LNCaP clone FGC (cell line): ENCODE data around the gene WNT7B.

Experiments used
- DNase-seq: peaks from one replicate; pipeline ENCODE4 v3.0.0-alpha.2; 2011; ENCODE audit warnings: low read depth
- H3K4me3 ChIP-seq: 2 replicates; pipeline ENCODE4 v1.5.1; 2011; ENCODE audit warnings: mild to moderate bottlenecking, low read depth, low read length, control low read depth
- TF ChIP-seq, protein P1 (sequence below): IDR thresholded peaks from 2 replicates; pipeline ENCODE4 v1.5.1; 2012; ENCODE audit warnings: mild to moderate bottlenecking; ENCODE audit not compliant: control insufficient read depth, insufficient read depth; ENCODE audit errors: extremely low read depth

WNT7B gene

GRCh38 chr22:46012182-46012880 lies 35.4 kb upstream of the WNT7B start:
- TF ChIP-seq, protein P1, sequence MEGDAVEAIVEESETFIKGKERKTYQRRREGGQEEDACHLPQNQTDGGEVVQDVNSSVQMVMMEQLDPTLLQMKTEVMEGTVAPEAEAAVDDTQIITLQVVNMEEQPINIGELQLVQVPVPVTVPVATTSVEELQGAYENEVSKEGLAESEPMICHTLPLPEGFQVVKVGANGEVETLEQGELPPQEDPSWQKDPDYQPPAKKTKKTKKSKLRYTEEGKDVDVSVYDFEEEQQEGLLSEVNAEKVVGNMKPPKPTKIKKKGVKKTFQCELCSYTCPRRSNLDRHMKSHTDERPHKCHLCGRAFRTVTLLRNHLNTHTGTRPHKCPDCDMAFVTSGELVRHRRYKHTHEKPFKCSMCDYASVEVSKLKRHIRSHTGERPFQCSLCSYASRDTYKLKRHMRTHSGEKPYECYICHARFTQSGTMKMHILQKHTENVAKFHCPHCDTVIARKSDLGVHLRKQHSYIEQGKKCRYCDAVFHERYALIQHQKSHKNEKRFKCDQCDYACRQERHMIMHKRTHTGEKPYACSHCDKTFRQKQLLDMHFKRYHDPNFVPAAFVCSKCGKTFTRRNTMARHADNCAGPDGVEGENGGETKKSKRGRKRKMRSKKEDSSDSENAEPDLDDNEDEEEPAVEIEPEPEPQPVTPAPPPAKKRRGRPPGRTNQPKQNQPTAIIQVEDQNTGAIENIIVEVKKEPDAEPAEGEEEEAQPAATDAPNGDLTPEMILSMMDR = no peak
- DNase-seq = no peak

GRCh38 chr22:46011627-46012181 lies 34.7 kb upstream of the WNT7B start:
- TF ChIP-seq, protein P1 = no peak
- no peak overlapping the region for H3K4me3 ChIP-seq
- no peak for DNase-seq

More at GRCh38 chr22:46012182-46012880, 35.4 kb upstream of the WNT7B start:
- H3K4me3 ChIP-seq = no peak overlapping the region

DNA sequence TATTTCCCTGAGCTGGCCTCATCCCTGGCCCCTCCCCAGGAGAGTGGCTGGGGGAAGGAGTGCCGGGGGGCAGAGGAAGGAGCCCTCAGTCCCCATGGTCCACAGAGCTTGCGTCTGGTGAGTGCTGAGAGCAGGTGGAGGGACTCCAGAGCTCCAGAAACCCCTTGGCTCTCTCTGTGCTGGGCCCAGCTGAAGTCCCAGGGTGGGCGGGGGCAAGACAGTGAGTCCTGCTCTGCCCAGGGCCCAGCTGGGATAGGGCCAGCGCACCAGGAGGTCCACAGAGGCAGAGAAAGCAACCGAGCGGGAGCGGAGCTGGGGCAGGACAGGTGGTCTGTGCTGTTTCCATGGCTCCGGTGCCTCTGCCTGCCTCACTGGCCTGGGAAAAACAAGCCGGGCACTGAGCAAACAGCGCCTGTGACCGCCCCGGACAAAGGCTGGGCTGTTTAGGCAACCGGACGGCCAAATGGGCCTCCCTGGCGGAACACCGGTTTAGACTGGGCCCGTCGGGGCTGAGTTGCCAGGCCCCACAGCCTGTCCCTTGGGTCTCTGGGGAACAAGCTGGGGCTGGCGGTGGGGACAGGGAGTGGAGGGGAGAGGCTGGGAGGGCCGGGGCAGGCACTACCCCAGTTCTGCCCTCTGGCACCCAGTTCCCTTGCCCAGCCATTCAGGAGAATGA lies 34.1 kb upstream of the WNT7B start:
- no peak for DNase-seq
- H3K4me3 ChIP-seq = no peak overlapping the region
- TF ChIP-seq, protein P1 = no peak

DNA sequence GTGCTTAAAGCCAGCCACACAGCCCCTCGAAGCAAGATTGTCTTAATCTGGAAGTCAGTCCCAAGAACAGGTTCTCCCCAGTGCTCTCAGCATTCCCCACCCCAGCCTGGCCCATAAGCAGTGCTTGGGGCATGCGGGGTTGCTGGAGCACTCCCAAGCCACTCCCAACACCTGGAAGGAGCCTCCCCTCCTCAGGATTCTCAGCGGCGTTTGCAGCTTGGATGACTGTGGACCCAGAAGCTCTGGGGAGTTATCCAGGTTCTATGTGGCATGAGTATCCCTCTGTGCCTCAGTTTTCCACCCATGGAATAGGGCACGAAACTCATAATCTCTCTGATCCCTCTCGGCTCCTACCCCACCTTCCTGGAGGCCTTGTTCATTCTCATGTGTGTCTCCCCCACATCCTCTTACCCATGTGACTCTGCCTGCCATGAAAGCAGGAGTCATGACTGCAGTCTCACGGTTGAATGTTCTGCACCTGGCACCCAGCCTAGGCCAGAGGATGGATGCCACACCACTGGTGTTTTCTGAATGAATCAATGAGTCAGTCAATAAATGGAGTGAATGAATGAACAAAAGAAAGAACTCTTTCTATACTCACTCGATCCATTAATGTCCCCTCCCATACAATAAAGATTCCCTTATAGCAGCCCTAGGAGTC lies 33.4 kb upstream of the WNT7B start:
- TF ChIP-seq, protein P1 = no peak
- no peak for DNase-seq
- no peak overlapping the region for H3K4me3 ChIP-seq

DNA sequence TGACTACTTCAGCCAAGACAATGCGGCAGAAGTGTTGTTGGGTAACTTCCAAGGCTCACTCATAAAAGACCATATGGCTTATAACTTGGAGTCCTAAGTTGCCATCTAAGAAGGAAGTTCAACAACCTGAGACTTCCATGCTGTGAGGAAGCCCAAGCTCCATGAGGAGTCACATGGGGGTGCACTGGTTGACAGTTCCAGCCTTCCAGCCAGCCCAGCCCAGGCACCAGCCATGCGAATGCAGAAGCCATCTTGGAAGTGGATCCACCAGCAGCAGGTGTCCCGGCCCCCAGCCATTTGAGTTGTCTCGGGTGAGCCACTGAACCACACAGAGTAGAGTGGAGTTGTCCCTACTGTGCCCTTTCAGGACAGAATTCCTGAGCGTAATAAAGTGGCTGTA lies 32.8 kb upstream of the WNT7B start:
- no peak for DNase-seq
- TF ChIP-seq, protein P1 = no peak
- H3K4me3 ChIP-seq = no peak overlapping the region

- no peak overlapping the region for H3K4me3 ChIP-seq
- no peak for DNase-seq
Measured at GRCh38 chr22:46008836-46009596, 32.1 kb upstream of the WNT7B start.

More at GRCh38 chr22:46008836-46009596, 32.1 kb upstream of the WNT7B start:
- TF ChIP-seq, protein P1 = no peak
